ENCODE measurements around the gene GUCA1A.

The GUCA1A gene

GRCh38 chr6:42128460-42129359, 44.5 kb upstream of the GUCA1A start:
- POLR2A ChIA-PET: interaction anchor here (1.4 kb wide), 1 partner anchor 8 kb away, joined by 8 read pairs; no protein-coding TSS in a partner anchor
- DNase-seq (ENCODE audit: extremely low spot score): no peak
- CTCF ChIA-PET: interaction anchor here (1.3 kb wide), 1 partner anchor 44 kb away, joined by 3 read pairs; no protein-coding TSS in a partner anchor
- TF ChIP-seq BHLHE40 (IDR thresholded peaks at IDR 0.05; ENCODE audit: borderline replicate concordance) (no peak), ZNF384 (IDR thresholded peaks at IDR 0.05) (no peak), L3MBTL2 (conservative IDR thresholded peaks at IDR 0.05) (no peak), FOXA1 (IDR thresholded peaks at IDR 0.05) (no peak), SP1 (IDR thresholded peaks at IDR 0.05) (no peak)

GRCh38 chr6:42129360-42129676, 43.8 kb upstream of the GUCA1A start:
- DNase-seq (ENCODE audit: extremely low spot score): no peak
- POLR2A ChIA-PET: interaction anchor here (1.2 kb wide), 1 partner anchor 98 kb away, joined by 3 read pairs; no protein-coding TSS in a partner anchor
- CTCF ChIA-PET: interaction anchor here (1.3 kb wide), 1 partner anchor 45 kb away, joined by 3 read pairs; no protein-coding TSS in a partner anchor
- TF ChIP-seq SP1 (IDR thresholded peaks at IDR 0.05) (no peak), FOXK2 (IDR thresholded peaks at IDR 0.05) (no peak), LEF1 (IDR thresholded peaks at IDR 0.05; ENCODE audit: borderline replicate concordance) (no peak), PKNOX1 (IDR thresholded peaks at IDR 0.05) (no peak)

- DNase-seq (ENCODE audit: extremely low spot score): no peak
- CTCF ChIA-PET: no interaction called here
- TF ChIP-seq ZNF384 (IDR thresholded peaks at IDR 0.05) (no peak), SUZ12 (IDR thresholded peaks at IDR 0.05) (no peak), TARDBP (IDR thresholded peaks at IDR 0.05) (no peak), NFRKB (IDR thresholded peaks at IDR 0.05) (no peak), LEF1 (IDR thresholded peaks at IDR 0.05; ENCODE audit: borderline replicate concordance) (no peak), CTBP1 (IDR thresholded peaks at IDR 0.05; ENCODE audit: borderline replicate concordance) (no peak), BHLHE40 (IDR thresholded peaks at IDR 0.05; ENCODE audit: borderline replicate concordance) (no peak), FOXA1 (IDR thresholded peaks at IDR 0.05) (no peak), ELF4 (IDR thresholded peaks at IDR 0.05) (no peak), ARNT (IDR thresholded peaks at IDR 0.05) (no peak), FOXK2 (IDR thresholded peaks at IDR 0.05) (no peak), L3MBTL2 (conservative IDR thresholded peaks at IDR 0.05) (no peak)
- POLR2A ChIA-PET: no interaction called here
Measured at GRCh38 chr6:42131531-42131930, 41.6 kb upstream of the GUCA1A start.

- TF ChIP-seq FOXM1 (IDR thresholded peaks at IDR 0.05; ENCODE audit: borderline replicate concordance) (no peak), L3MBTL2 (conservative IDR thresholded peaks at IDR 0.05) (no peak), LEF1 (IDR thresholded peaks at IDR 0.05; ENCODE audit: borderline replicate concordance) (no peak), ELF4 (IDR thresholded peaks at IDR 0.05) (no peak), FOXK2 (IDR thresholded peaks at IDR 0.05) (no peak), SUZ12 (IDR thresholded peaks at IDR 0.05) (no peak), ARNT (IDR thresholded peaks at IDR 0.05) (no peak), HDGF (IDR thresholded peaks at IDR 0.05; ENCODE audit: borderline replicate concordance) (no peak), ZNF384 (IDR thresholded peaks at IDR 0.05) (no peak), CTBP1 (IDR thresholded peaks at IDR 0.05; ENCODE audit: borderline replicate concordance) (no peak), PKNOX1 (IDR thresholded peaks at IDR 0.05) (no peak), BHLHE40 (IDR thresholded peaks at IDR 0.05; ENCODE audit: borderline replicate concordance) (no peak), FOXA1 (IDR thresholded peaks at IDR 0.05) (no peak), TARDBP (IDR thresholded peaks at IDR 0.05) (no peak), NFRKB (IDR thresholded peaks at IDR 0.05) (no peak), SP1 (IDR thresholded peaks at IDR 0.05) (no peak)
- DNase-seq (ENCODE audit: extremely low spot score): no peak
- CTCF ChIA-PET: interaction anchor here (0.5 to 0.7 kb wide), 2 partner anchors 21 to 80 kb away, joined by 3 to 5 read pairs; no protein-coding TSS in a partner anchor
- POLR2A ChIA-PET: no interaction called here
Measured at GRCh38 chr6:42133926-42134325, 39.2 kb upstream of the GUCA1A start.

- TF ChIP-seq SUZ12 (IDR thresholded peaks at IDR 0.05) (no peak), FOXM1 (IDR thresholded peaks at IDR 0.05; ENCODE audit: borderline replicate concordance) (no peak), ZNF384 (IDR thresholded peaks at IDR 0.05) (no peak), LEF1 (IDR thresholded peaks at IDR 0.05; ENCODE audit: borderline replicate concordance) (no peak), ARNT (IDR thresholded peaks at IDR 0.05) (no peak), TARDBP (IDR thresholded peaks at IDR 0.05) (no peak), CTBP1 (IDR thresholded peaks at IDR 0.05; ENCODE audit: borderline replicate concordance) (no peak), FOXA1 (IDR thresholded peaks at IDR 0.05) (no peak), HDGF (IDR thresholded peaks at IDR 0.05; ENCODE audit: borderline replicate concordance) (no peak), BHLHE40 (IDR thresholded peaks at IDR 0.05; ENCODE audit: borderline replicate concordance) (no peak), FOXK2 (IDR thresholded peaks at IDR 0.05) (no peak)
- no peak for DNase-seq (ENCODE audit: extremely low spot score)
- POLR2A ChIA-PET: interaction anchor here (0.8 kb wide), 1 partner anchor 29 kb away, joined by 4 read pairs; no protein-coding TSS in a partner anchor
- CTCF ChIA-PET: no interaction called here
Measured at GRCh38 chr6:42135161-42135560, 38.0 kb upstream of the GUCA1A start.

- POLR2A ChIA-PET: interaction anchor here (0.8 kb wide), 1 partner anchor 29 kb away, joined by 4 read pairs; no protein-coding TSS in a partner anchor
- no peak for TF ChIP-seq BHLHE40 (IDR thresholded peaks at IDR 0.05; ENCODE audit: borderline replicate concordance)
- no peak for TF ChIP-seq SP1 (IDR thresholded peaks at IDR 0.05)
- no peak for TF ChIP-seq ZNF384 (IDR thresholded peaks at IDR 0.05)
- TF ChIP-seq HDGF (IDR thresholded peaks at IDR 0.05; ENCODE audit: borderline replicate concordance): no peak
- TF ChIP-seq ARNT (IDR thresholded peaks at IDR 0.05): no peak
- TF ChIP-seq FOXK2 (IDR thresholded peaks at IDR 0.05): no peak
- TF ChIP-seq L3MBTL2 (conservative IDR thresholded peaks at IDR 0.05): no peak
- DNase-seq (ENCODE audit: extremely low spot score): no peak
- CTCF ChIA-PET: interaction anchor here (0.6 kb wide), 1 partner anchor 35 kb away, joined by 5 read pairs; no protein-coding TSS in a partner anchor
Measured at GRCh38 chr6:42135722-42136121, 37.4 kb upstream of the GUCA1A start.

Measured in HEK293T (cell line).